GM12878 (cell line): ENCODE data around the gene MAP7. TPM values are rescaled to one million over a fixed set of nuclear protein-coding genes. Genes with fewer than 3 reads are reported as not detected.

Experiments
- ATAC-seq: fragments of 200-7000 bp; cut with Tn5 transposase; 3 replicates; pipeline ENCODE4 v1.9.1; 2020; ENCODE audit warnings: mild to moderate bottlenecking, moderate library complexity
- BruUV-seq: library from RNA; stranded (reverse); fragments of 400-500 nt; replicated peaks from 2 replicates; lab custom pipeline; 2021; lab: Mats Ljungman, UMichigan
- CTCF ChIA-PET: fragments of 300-600 bp; sonication (Branson Sonifier 250); formaldehyde crosslinking; extraction: SDS; loops from one replicate; lab custom pipeline; 2021; ENCODE audit warnings: inconsistent platforms; lab: Yijun Ruan, JAX
- POLR2A ChIA-PET: fragments of 350-600 bp; formaldehyde crosslinking; extraction: SDS; loops from one replicate; lab custom pipeline; 2021; ENCODE audit warnings: inconsistent platforms; lab: Charles Lee
- RAD21 ChIA-PET: fragments of 300-600 bp; sonication (Branson Sonifier 250); formaldehyde crosslinking; loops from one replicate; lab custom pipeline; 2023; ENCODE audit warnings: antibody characterized with exemption; ENCODE audit not compliant: unreplicated experiment; lab: Charles Lee
- SMC1A ChIA-PET: fragments of 300-600 bp; sonication (Branson Sonifier 250); formaldehyde crosslinking; loops from one replicate; lab custom pipeline; 2023; ENCODE audit not compliant: unreplicated experiment, uncharacterized antibody; lab: Charles Lee
- DNase-seq: peaks from one replicate; pipeline ENCODE4 v3.0.0-alpha.2; 2011; ENCODE audit warnings: low read depth, low spot score
- FAIRE-seq: peaks from 3 replicates; lab custom pipeline; 2011; peaks lifted over from hg19 to GRCh38; lab: Jason Lieb, UNC
- H2AFZ ChIP-seq: 2 replicates; pipeline ENCODE4 v1.6.0; 2011; ENCODE audit warnings: low read depth, low read length, control low read depth; ENCODE audit not compliant: control insufficient read depth
- H3K27ac ChIP-seq: 2 replicates; pipeline ENCODE4 v1.5.1; 2011; ENCODE audit warnings: control low read depth; ENCODE audit not compliant: control insufficient read depth, insufficient read depth
- H3K27me3 ChIP-seq, 2 experiments: replicated peaks in 1 of 2; 2 replicates each; pipeline versions ENCODE4 v1.6.0 to v1.6.1; 2011; ENCODE audit warnings: low read length in 1 of 2; ENCODE audit not compliant: control insufficient read depth in 2 of 2, insufficient read depth in 2 of 2
- H3K36me3 ChIP-seq, 2 experiments: 2 replicates each; pipeline ENCODE4 v1.5.1; 2011; ENCODE audit warnings: low read length in 1 of 2; ENCODE audit not compliant: control insufficient read depth in 2 of 2, insufficient read depth in 2 of 2
- H3K4me1 ChIP-seq: 2 replicates; pipeline ENCODE4 v1.6.1; 2011; ENCODE audit warnings: mild to moderate bottlenecking, low read length, moderate library complexity, mixed read lengths; ENCODE audit not compliant: control insufficient read depth, insufficient read depth
- H3K4me2 ChIP-seq: 2 replicates; pipeline ENCODE4 v1.6.0; 2011; ENCODE audit warnings: control low read depth; ENCODE audit not compliant: control insufficient read depth, insufficient read depth
- H3K4me3 ChIP-seq: fragments of 200-600 bp; sonication (generic); 2 replicates; pipeline ENCODE4 v1.5.1; 2016
- H3K79me2 ChIP-seq: 2 replicates; pipeline ENCODE4 v1.6.0; 2011; ENCODE audit warnings: low read length; ENCODE audit not compliant: control insufficient read depth, insufficient read depth
- H3K9ac ChIP-seq: 2 replicates; pipeline ENCODE4 v1.8.0; 2011; ENCODE audit warnings: low read length, control low read depth, mixed read lengths; ENCODE audit not compliant: control insufficient read depth, insufficient read depth
- H3K9me3 ChIP-seq: replicated peaks from 3 replicates; pipeline ENCODE4 v1.5.1; 2011; ENCODE audit warnings: mild to moderate bottlenecking, low read length; ENCODE audit not compliant: control insufficient read depth, insufficient read depth
- H4K20me1 ChIP-seq: 2 replicates; pipeline ENCODE4 v1.6.0; 2011; ENCODE audit not compliant: control insufficient read depth, insufficient read depth
- HDAC2 ChIP-seq: fragments of 200-600 bp; sonication (generic); IDR thresholded peaks from 2 replicates; pipeline ENCODE4 v1.6.1; 2017
- PAX5 ChIP-seq: IDR thresholded peaks from 2 replicates; pipeline ENCODE4 v1.6.1; 2011; ENCODE audit warnings: low read depth, low read length, borderline replicate concordance
- POLR2A ChIP-seq: IDR thresholded peaks from 2 replicates; pipeline ENCODE4 v1.6.1; 2011; ENCODE audit warnings: low read depth, mild to moderate bottlenecking, low read length
- RFX5 ChIP-seq: IDR thresholded peaks from 2 replicates; pipeline ENCODE4 v1.6.1; 2011; ENCODE audit warnings: low read depth, low read length, improper control_type of control experiment
- ZBED1 ChIP-seq: IDR thresholded peaks from 2 replicates; pipeline ENCODE4 v1.6.1; 2016; ENCODE audit warnings: borderline replicate concordance
- WGBS: methylation state at CpG from one replicate; pipeline ENCODE4 v1.1.6; 2016; ENCODE audit warnings: low lambda C conversion rate; ENCODE audit not compliant: insufficient replicate concordance, insufficient coverage; ENCODE audit errors: missing lambda C conversion rate; 5-methylcytosine and 5-hydroxymethylcytosine counted together
- in situ Hi-C: fragments of 300-500 bp; cut with MboI; formaldehyde crosslinking; loops from 9 replicates; pipeline ENCODE4 v1.14.3; 2018; ENCODE audit warnings: mixed read lengths
- intact Hi-C: fragments of 100-400 bp; cut with micrococcal nuclease; formaldehyde crosslinking; loops from one replicate; pipeline ENCODE4 v1.14.2; 2022; ENCODE audit not compliant: unreplicated experiment
- polyA plus RNA-seq, 11 experiments: library from polyadenylated mRNA; depleted of rRNA in 4 of 11; unstranded in 6 of 11; stranded (reverse) in 5 of 11; fragments of >200 nt; fragmentation: Nextera tagmentation in 4 of 11; fragmentation: Illumina TruSeq in 1 of 11; extraction: Ambion mirVana in 4 of 11; extraction: Trizol in 1 of 11; gene quantifications; 1 replicate in 1 of 11; 2 replicates in 10 of 11; pipeline versions ENCODE4 v1.2.1 to v1.2.3, GENCODE V29; 2011 to 2016; ENCODE audit warnings: inconsistent platforms in 2 of 11, missing spikeins in 2 of 11, low read depth in 1 of 11
- total RNA-seq, 4 experiments: library from RNA; depleted of rRNA in 3 of 4; stranded (reverse); fragments of >200 nt in 3 of 4; fragmentation: Illumina TruSeq in 1 of 4; extraction: Trizol in 1 of 4; gene quantifications; 2 replicates each; pipeline versions ENCODE4 v1.2.1 to v1.2.3, GENCODE V29; 2013 to 2021
- TF ChIP-seq, protein P1 (sequence below): fragments of 450-650 bp; formaldehyde crosslinking; IDR thresholded peaks from 2 replicates; pipeline ENCODE4 v1.4.0; 2022; ENCODE audit warnings: mild to moderate bottlenecking, moderate library complexity
- TF ChIP-seq, protein P2 (sequence below): fragments of 450-650 bp; IDR thresholded peaks from 2 replicates; pipeline ENCODE4 v1.6.1; 2016; ENCODE audit warnings: mild to moderate bottlenecking
- TF ChIP-seq, protein P3 (sequence below): fragments of 450-650 bp; IDR thresholded peaks from 2 replicates; pipeline ENCODE4 v1.6.1; 2017; ENCODE audit warnings: mild to moderate bottlenecking, moderate library complexity

The MAP7 gene
- total and polyA plus RNA-seq, 10 of the 15 experiments (the other 5 are each of a cell fraction or from before 2014, with no cell fraction given): 0.04 to 0.17 (median 0.08) TPM; not detected in 2

DNA sequence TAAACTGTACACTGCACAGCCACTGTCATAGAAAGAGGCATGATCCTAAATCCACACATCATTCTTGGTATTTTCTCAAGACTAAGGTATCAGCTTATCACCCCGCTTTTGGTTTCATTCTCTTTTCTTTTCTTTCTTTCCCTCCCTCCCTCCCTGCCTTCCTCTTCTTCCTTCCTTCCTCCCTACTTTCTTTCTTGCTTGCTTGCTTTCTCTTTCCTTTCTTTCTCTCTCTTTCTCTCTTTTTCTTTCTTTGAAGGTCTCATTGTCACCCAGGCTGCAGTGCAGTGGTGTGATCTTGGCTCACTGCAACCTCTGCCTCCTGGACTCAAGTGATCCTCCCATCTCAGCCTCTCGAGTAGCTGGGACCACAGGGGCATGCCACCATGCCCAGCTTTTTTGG lies 81.1 kb downstream of the MAP7 start:
- 43% methylated on average over 2 of the region's 2 CpGs for WGBS
- no peaks in the 10 kb centered on the region for H4K20me1 ChIP-seq
- ChIA-PET SMC1A (no interaction called here), CTCF (no interaction called here), POLR2A (no interaction called here), RAD21 (no interaction called here)
- H3K9ac ChIP-seq: no peak overlapping the region
- no peak overlapping the region for H3K4me3 ChIP-seq
- no peaks in the 10 kb centered on the region for H3K9me3 ChIP-seq
- peaks cover 0 to 9% of the 10 kb centered on the region in 2 experiments; a peak in 3 of 4 replicates for H3K27me3 ChIP-seq
- no peak overlapping the region for H3K4me2 ChIP-seq
- no peaks in the 10 kb centered on the region for H3K79me2 ChIP-seq
- no peak overlapping the region for H2AFZ ChIP-seq
- no peak for ATAC-seq
- no TSS peak for BruUV-seq
- H3K27ac ChIP-seq: no peak overlapping the region
- intact Hi-C loops: no loop called here
- in situ Hi-C loops: no loop called here
- TF ChIP-seq RFX5 (no peak), HDAC2 (no peak), PAX5 (no peak), POLR2A (no peak), ZBED1 (no peak)
- TF ChIP-seq, protein P1, sequence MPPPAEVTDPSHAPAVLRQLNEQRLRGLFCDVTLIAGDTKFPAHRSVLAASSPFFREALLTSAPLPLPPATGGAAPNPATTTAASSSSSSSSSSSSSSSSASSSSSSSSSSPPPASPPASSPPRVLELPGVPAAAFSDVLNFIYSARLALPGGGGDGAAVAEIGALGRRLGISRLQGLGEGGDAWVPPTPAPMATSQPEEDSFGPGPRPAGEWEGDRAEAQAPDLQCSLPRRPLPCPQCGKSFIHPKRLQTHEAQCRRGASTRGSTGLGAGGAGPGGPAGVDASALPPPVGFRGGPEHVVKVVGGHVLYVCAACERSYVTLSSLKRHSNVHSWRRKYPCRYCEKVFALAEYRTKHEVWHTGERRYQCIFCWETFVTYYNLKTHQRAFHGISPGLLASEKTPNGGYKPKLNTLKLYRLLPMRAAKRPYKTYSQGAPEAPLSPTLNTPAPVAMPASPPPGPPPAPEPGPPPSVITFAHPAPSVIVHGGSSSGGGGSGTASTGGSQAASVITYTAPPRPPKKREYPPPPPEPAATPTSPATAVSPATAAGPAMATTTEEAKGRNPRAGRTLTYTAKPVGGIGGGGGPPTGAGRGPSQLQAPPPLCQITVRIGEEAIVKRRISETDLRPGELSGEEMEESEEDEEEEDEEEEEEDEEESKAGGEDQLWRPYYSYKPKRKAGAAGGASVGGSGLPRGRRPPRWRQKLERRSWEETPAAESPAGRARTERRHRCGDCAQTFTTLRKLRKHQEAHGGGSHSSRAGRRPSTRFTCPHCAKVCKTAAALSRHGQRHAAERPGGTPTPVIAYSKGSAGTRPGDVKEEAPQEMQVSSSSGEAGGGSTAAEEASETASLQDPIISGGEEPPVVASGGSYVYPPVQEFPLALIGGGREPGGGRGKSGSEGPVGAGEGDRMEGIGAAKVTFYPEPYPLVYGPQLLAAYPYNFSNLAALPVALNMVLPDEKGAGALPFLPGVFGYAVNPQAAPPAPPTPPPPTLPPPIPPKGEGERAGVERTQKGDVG (CRISPR knock-in tag): no peak
- TF ChIP-seq, protein P2, sequence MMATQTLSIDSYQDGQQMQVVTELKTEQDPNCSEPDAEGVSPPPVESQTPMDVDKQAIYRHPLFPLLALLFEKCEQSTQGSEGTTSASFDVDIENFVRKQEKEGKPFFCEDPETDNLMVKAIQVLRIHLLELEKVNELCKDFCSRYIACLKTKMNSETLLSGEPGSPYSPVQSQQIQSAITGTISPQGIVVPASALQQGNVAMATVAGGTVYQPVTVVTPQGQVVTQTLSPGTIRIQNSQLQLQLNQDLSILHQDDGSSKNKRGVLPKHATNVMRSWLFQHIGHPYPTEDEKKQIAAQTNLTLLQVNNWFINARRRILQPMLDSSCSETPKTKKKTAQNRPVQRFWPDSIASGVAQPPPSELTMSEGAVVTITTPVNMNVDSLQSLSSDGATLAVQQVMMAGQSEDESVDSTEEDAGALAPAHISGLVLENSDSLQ: no peak
- TF ChIP-seq, protein P3, sequence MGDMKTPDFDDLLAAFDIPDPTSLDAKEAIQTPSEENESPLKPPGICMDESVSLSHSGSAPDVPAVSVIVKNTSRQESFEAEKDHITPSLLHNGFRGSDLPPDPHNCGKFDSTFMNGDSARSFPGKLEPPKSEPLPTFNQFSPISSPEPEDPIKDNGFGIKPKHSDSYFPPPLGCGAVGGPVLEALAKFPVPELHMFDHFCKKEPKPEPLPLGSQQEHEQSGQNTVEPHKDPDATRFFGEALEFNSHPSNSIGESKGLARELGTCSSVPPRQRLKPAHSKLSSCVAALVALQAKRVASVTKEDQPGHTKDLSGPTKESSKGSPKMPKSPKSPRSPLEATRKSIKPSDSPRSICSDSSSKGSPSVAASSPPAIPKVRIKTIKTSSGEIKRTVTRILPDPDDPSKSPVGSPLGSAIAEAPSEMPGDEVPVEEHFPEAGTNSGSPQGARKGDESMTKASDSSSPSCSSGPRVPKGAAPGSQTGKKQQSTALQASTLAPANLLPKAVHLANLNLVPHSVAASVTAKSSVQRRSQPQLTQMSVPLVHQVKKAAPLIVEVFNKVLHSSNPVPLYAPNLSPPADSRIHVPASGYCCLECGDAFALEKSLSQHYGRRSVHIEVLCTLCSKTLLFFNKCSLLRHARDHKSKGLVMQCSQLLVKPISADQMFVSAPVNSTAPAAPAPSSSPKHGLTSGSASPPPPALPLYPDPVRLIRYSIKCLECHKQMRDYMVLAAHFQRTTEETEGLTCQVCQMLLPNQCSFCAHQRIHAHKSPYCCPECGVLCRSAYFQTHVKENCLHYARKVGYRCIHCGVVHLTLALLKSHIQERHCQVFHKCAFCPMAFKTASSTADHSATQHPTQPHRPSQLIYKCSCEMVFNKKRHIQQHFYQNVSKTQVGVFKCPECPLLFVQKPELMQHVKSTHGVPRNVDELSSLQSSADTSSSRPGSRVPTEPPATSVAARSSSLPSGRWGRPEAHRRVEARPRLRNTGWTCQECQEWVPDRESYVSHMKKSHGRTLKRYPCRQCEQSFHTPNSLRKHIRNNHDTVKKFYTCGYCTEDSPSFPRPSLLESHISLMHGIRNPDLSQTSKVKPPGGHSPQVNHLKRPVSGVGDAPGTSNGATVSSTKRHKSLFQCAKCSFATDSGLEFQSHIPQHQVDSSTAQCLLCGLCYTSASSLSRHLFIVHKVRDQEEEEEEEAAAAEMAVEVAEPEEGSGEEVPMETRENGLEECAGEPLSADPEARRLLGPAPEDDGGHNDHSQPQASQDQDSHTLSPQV: no peak
- FAIRE-seq: no peak
- no peaks in the 10 kb centered on the region for H3K36me3 ChIP-seq
- H3K4me1 ChIP-seq: peaks cover under 1% of the 10 kb centered on the region; the same call in 1 of the 2 replicates
- DNase-seq: no peak
